Lung (tissue), 12 donors: Measurements from ENCODE around the gene LPIN1. TPM values are rescaled to one million over a fixed set of nuclear protein-coding genes. Genes with fewer than 3 reads are reported as not detected.
A peak's percentile ranks its signal among the peaks of the same experiment; 100 is the strongest.
"Not testable (repeated sequence)": the region's sequence is repeated elsewhere in the genome, so short reads cannot be mapped to it uniquely, and the experiment has no call there.

Source experiments
- ATAC-seq: fragments of 200-7000 bp; cut with Tn5 transposase; one replicate; pipeline ENCODE4 v1.9.1; 2020; ENCODE audit warnings: moderate number of reproducible peaks; ENCODE audit not compliant: insufficient read depth, low FRiP score
- DNase-seq, 3 donors: peaks; one replicate each; pipeline ENCODE4 v3.0.0-alpha.2; 2013 to 2017
- H3K27ac ChIP-seq, 2 donors: one replicate each; pipeline ENCODE4 v1.5.1; 2013; ENCODE audit warnings: mild to moderate bottlenecking in 2 of 2, moderate library complexity in 2 of 2, control low read depth in 1 of 2, inconsistent platforms in 1 of 2, low read depth in 1 of 2, low read length in 1 of 2
- H3K27me3 ChIP-seq, 3 donors: one replicate each; pipeline ENCODE4 v1.5.1; 2013; ENCODE audit warnings: low read length in 2 of 3; ENCODE audit not compliant: control insufficient read depth in 3 of 3, insufficient read depth in 3 of 3
- H3K36me3 ChIP-seq, 4 donors: one replicate each; pipeline ENCODE4 v1.5.1; 2013; ENCODE audit warnings: low read length in 4 of 4, mild to moderate bottlenecking in 1 of 4, moderate library complexity in 1 of 4; ENCODE audit not compliant: control insufficient read depth in 4 of 4, insufficient read depth in 4 of 4
- H3K4me1 ChIP-seq, 5 donors: one replicate each; pipeline ENCODE4 v1.5.1; 2013; ENCODE audit warnings: low read length in 5 of 5, mild to moderate bottlenecking in 2 of 5, moderate library complexity in 1 of 5; ENCODE audit not compliant: control insufficient read depth in 5 of 5, insufficient read depth in 5 of 5
- H3K4me3 ChIP-seq: one replicate; pipeline ENCODE4 v1.5.1; 2013; ENCODE audit warnings: mild to moderate bottlenecking, control low read depth, moderate library complexity
- H3K9ac ChIP-seq, 2 donors: one replicate each; pipeline ENCODE4 v1.5.1; 2013; ENCODE audit warnings: low read length in 2 of 2, control low read depth in 1 of 2; ENCODE audit not compliant: insufficient read depth in 1 of 2
- H3K9me3 ChIP-seq, 4 donors: one replicate each; pipeline ENCODE4 v1.5.1; 2013; ENCODE audit warnings: low read length in 3 of 4, mild to moderate bottlenecking in 1 of 4, moderate library complexity in 1 of 4; ENCODE audit not compliant: control insufficient read depth in 4 of 4, insufficient read depth in 3 of 4
- CTCF ChIP-seq: IDR thresholded peaks from 2 replicates; pipeline ENCODE4 v1.5.1; 2012; ENCODE audit warnings: mild to moderate bottlenecking; ENCODE audit errors: control extremely low read depth, extremely low read depth
- WGBS, 2 donors: extraction: QIAGEN DNeasy Blood & Tissue Kit; methylation state at CpG; one replicate each; pipeline ENCODE4 v1.1.7; 2013; 5-methylcytosine and 5-hydroxymethylcytosine counted together
- polyA plus RNA-seq, 2 donors: library from polyadenylated mRNA; stranded (reverse); fragments of 200-250 nt; gene quantifications; one replicate each; pipeline ENCODE4 v1.2.1, GENCODE V29; 2013
- total RNA-seq, 2 donors: library from RNA; depleted of rRNA in 1 of 2; stranded (reverse); fragments of >200 nt in 1 of 2; gene quantifications; one replicate each; pipeline ENCODE4 v1.2.1, GENCODE V29; 2014 to 2021
- donor health status: control.
- donor health status: control.
- donor health status: Bipolar disorder and iron deficiency.
- donor health status: healthy.
- donor health status: DM: yes; HTN: yes; CAD: no.

The LPIN1 gene
- total and polyA plus RNA-seq, 4 donors: 14.7 to 43.4 (median 26.0) TPM

GRCh38 chr2:11814979-11815510, 68.6 kb downstream of the LPIN1 start:
- H3K9me3 ChIP-seq: no peaks in the 10 kb centered on the region

GRCh38 chr2:11816935-11817334, 70.5 kb downstream of the LPIN1 start:
- H3K4me3 ChIP-seq, DNase-seq, H3K9ac ChIP-seq, H3K9me3 ChIP-seq, H3K27ac ChIP-seq, ATAC-seq, H3K27me3 ChIP-seq: not testable (repeated sequence)
- Histone ChIP-seq H3K4me1 (peaks cover 0 to 28% (median 5%) of the 10 kb centered on the region in 5 donors), H3K36me3 (peaks cover 6 to 35% (median 19%) of the 10 kb centered on the region in 4 donors)
- 98% methylated on average over 3 of the region's 3 CpGs for WGBS, 2 donors

More at GRCh38 chr2:11814979-11815510, 68.6 kb downstream of the LPIN1 start:
- no peak for DNase-seq
- WGBS, 2 donors: 96 to 98% methylated on average over 13 of the region's 13 CpGs
- TF ChIP-seq CTCF: no peak
- Histone ChIP-seq H3K36me3 (peaks cover 5 to 34% (median 17%) of the 10 kb centered on the region in 4 donors), H3K27me3 (no peaks in the 10 kb centered on the region), H3K27ac (no peak overlapping the region), H3K4me3 (no peak overlapping the region), H3K4me1 (peaks cover 0 to 26% (median 5%) of the 10 kb centered on the region in 5 donors), H3K9ac (no peak overlapping the region)
- no peak for ATAC-seq

GRCh38 chr2:11819235-11819729, 72.8 kb downstream of the LPIN1 start:
- no peak overlapping the region for H3K27ac ChIP-seq
- peak overlapping the region; percentile 31 to 50 for H3K9ac ChIP-seq
- 79 to 83% methylated on average over 5 of the region's 5 CpGs for WGBS, 2 donors
- no peaks in the 10 kb centered on the region for H3K9me3 ChIP-seq
- H3K36me3 ChIP-seq: peaks cover 8 to 40% (median 17%) of the 10 kb centered on the region in 4 donors
- no peaks in the 10 kb centered on the region for H3K27me3 ChIP-seq
- H3K4me3 ChIP-seq: no peak overlapping the region
- no peak for TF ChIP-seq CTCF
- H3K4me1 ChIP-seq: peaks cover 0 to 28% (median 4%) of the 10 kb centered on the region in 5 donors
- DNase-seq: peak; percentile 60 to 97 (median 97)
- no peak for ATAC-seq

- no peak for ATAC-seq
- H3K4me3 ChIP-seq: no peak overlapping the region
Measured at GRCh38 chr2:11820650-11821049, 74.2 kb downstream of the LPIN1 start.

More at GRCh38 chr2:11820650-11821049, 74.2 kb downstream of the LPIN1 start:
- Histone ChIP-seq H3K27me3 (no peaks in the 10 kb centered on the region), H3K4me1 (peaks cover 0 to 36% (median 4%) of the 10 kb centered on the region in 5 donors), H3K9me3 (no peaks in the 10 kb centered on the region), H3K36me3 (peaks cover 7 to 39% (median 15%) of the 10 kb centered on the region in 4 donors), H3K9ac (no peak overlapping the region), H3K27ac (no peak overlapping the region)
- WGBS, 2 donors: 91 to 94% methylated on average over 2 of the region's 2 CpGs
- TF ChIP-seq CTCF: no peak
- no peak for DNase-seq
